GM18861 (cell line): Measurements from ENCODE around the gene PHC3.
"Not testable (repeated sequence)": the region's sequence is repeated elsewhere in the genome, so short reads cannot be mapped to it uniquely, and the experiment has no call there.

ENCODE experiments used
- ATAC-seq: cut with Tn5 transposase; IDR thresholded peaks from one replicate; pipeline ENCODE4 v1.9.1; 2021; ENCODE audit not compliant: unreplicated experiment

Gene PHC3

DNA sequence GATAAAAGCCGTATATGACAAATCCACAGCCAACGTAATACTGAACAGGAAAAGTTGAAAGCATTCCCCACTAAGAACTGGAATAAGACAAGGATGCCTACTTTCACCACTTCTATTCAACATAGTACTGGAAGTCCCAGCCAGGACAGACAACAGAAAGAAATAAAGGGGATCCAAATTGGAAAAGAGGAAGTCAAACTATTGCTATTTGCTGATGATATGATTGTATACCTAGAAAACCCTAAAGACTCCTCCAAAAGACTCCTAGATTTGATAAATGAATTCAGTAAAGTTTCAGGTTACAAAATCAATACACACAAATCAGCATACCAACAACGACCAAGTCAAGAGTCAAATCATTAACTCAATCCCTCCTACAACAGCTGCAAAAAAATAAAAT, 14.2 kb upstream of the PHC3 start:
- ATAC-seq = not testable (repeated sequence)

DNA sequence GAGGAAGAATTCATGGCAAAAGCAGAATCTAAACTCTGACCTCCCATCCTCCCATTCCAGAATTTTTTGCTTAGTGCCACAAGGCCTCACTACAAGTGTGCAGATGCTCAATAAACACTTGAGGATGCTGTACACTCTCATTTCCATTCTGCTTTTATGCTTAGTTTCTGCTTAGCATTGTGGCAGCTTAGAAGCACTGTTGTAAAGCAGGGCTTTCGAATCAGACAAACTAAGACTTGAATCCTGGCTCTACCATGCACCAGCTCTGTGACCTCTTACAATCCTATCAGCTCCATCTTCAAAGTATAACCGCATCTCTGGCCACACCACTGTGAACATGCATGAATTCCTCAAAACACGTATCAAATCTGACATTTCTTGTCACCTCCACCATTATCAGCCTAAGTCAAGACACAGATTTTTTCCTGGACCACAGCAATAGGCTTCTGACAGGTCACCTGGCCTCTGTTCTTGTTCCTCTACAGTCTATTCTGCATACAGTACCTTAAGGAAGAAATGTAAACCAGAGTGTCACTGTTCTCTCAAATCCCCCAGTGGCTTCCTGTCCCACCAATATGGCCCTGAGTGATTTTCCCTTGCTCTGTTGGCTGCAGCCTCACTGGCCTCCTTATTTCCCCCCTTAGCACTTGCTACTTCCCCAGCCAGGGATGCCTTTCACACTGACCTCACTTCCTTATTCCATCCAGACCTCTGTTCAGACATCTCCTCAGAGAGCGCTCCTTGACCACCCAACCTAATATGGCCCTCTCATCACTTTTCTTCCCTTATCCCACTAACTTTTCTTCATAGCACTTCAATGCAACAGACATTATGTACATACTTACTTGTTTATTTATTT, 8.1 kb upstream of the PHC3 start:
- peak; percentile 24 for ATAC-seq

DNA sequence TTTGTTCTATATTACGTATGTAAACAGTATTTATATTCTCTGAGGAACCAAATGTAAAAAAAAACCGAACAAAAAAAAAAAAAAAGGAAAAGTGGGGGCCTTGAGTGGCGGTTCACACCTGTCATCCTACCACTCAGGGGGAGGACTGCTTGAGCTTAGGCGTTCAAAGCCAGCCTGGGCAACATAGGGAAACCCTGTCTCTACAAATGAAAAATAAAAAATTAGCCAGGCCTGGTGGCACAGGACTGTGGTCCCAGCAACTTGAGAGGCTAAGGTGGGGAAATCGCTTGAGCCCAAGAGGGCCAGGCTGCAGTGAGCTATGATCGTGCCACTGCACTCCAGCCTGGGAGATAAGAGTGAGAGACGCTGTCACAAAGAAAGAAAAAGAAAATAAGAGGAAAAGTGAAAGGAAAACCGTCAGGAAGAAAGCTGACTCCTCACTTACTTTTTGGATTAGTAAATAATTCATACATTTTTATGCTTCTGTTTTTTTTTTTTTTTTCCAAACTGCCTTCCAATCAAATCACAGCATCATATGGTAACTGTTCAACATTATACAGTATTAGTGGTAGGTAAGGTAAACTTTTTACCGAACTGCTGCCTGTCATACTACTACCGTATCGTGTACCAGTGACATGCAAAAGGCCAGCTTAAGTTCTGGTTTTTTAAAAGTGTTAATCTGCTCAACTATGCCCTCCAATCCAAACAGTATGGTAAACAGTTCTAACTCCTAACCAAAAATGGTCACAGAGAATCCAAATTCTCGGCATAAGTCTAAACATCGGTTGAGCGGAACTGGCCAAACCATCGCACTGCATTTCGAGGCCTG, 1.2 kb downstream of the PHC3 start:
- ATAC-seq = peak; percentile 25

DNA sequence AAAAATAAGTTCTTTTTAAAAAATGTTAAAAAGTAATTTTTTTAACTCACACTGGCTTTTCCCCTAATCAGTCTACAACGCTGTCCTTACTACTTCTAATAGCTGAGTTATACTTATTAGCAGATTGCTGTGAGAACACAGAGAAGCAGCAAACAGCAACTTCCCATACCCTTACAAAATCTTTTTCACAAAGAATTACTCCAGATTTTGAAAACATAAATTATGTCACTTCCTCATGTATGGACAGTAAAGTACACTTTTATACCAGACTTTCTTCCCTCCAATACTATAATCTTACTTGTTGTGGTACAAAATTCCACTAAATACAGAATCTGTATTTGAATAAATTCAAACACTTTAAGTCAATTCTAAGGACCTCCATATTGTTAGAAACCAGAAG, 2.1 kb downstream of the PHC3 start:
- no peak for ATAC-seq

DNA sequence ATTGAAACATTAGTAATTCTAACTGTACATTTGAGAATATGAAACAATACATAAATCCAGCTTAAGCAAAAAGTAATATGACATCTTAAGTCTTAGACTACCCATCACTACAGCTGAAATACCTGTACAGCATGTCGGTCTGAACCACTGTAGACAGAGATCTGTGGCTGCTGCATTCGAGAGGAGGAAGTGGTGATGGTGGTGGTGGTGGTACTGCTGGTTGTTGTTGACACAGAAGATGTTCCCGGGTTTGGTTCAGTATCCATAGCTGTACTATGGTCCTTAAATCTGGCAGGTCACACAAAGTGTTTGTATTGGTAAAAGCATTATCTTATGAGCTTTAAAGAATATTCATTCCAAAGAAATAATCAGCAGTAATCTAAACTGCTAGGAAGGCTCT, 2.9 kb downstream of the PHC3 start:
- ATAC-seq = no peak

DNA sequence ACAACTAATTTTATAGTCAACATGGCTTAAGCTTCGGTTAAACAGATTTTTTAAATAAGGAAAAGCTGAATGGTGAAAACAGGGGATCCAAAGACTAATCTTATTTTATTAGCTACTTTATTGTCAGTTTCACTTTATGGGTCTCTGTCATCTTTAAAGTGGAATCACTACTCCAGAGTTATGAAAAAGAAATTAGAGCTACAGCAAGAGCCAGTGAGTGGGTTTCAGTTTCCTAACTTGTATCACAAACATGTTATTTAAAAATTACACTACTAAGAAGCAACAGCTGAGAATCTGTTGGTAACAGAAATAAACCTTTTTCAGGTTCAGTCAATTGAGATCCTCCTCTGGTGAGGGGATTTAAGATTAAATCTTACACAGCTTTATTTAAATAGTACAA, 10.0 kb downstream of the PHC3 start:
- peak; percentile 72 for ATAC-seq

DNA sequence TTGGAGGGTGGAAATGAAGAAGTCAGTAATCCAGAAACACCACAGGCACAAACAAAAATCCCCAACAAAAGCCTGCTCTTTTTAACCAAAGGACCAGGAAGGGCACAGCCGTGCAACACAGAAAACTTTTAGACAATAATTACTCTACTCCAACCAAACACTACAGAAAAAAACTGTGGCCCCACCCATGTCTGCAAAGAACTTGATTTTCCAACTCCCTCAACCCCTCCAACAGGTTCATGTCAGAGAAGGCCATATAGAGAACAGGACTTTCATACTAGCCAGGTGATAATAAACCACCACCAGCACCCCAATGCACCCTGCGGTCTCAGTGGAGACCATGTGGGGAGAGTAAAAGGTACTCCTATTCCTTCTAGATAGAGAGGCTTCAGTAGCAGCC, 16.8 kb downstream of the PHC3 start:
- no peak for ATAC-seq

DNA sequence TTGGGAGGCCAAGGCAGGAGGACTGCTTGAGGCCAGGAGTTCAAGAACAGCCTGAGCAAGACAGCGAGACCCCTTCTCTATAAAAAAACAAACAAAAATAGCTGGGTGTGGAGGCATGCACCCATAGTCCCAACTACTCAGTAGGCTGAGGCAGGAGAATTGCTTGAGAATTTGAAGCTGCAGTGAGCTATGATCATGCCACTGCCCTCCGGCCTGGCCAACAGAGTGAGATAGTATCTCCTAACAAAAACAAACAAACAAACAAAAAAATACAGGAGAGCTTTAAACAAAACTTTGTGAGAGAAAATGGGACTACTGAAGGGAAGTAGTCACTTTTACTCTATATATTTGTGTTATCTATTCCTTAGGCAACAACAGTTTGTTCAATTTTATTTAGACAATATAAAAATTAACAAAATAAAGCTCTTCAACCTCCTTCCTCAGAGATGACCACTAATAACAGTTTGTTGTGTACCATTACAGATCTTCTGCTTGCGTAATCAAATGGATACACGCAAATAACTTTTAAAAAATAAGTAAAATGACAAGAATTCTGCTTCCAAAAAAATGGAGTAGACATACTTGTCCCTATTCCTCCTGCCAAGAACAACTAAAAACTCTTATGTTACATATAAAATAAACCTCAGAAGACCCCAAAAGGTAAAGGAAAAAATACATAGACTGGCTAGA, 17.4 kb downstream of the PHC3 start:
- no peak for ATAC-seq

DNA sequence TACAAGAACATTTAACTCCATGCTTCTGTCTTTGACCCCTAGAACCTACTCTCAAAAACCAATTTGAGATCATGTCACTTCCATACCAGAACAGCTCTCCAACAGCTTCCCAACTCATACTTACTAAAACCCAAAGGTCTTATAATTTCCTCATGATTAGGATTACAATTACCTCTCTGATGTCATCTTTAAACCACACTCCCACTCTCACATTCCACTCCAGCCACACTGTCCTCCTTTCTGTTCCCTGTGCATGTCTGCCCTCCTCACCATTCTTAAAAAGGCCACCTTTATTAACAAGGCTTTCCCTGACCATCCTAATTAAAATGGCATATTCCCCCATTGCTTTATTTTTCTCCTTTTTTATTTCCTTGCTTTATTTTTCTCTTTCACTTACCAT, 18.9 kb downstream of the PHC3 start:
- no peak for ATAC-seq

DNA sequence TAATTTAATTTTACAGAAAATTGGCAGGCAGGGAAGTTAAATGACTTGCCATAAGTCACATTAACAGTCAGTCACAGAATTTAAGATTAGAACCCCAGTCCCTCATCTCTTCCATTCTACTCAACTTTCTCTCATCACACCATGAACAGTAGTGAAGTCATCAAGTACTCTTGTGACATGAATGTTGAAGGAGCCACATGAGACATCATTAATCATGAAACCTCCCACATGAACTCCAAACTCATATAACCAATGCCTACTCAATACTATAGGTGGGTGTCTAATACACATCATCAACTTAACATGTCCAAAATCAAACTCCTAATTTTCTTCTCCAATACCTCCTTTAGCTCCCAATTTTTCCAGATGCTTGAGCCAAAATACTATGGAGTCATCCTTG, 19.5 kb downstream of the PHC3 start:
- no peak for ATAC-seq

DNA sequence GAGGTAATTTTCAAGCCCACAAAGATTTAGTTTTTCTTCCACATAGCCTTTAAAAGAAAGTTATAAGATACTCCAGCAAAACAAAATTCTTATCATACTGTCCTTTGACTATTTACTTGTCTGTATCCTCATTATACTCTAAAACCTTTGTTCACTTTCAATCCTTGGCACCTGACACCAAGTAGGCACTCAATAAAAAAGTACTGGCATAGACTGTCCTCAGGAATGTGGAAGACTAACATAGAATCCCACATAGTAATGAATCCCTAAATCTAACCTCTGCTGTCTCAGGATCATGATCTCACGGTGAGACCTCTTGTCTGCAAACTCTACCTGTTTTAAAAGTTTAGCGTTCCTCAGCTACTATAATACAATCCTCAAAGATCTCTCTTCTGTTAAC, 21.6 kb downstream of the PHC3 start:
- ATAC-seq = no peak

DNA sequence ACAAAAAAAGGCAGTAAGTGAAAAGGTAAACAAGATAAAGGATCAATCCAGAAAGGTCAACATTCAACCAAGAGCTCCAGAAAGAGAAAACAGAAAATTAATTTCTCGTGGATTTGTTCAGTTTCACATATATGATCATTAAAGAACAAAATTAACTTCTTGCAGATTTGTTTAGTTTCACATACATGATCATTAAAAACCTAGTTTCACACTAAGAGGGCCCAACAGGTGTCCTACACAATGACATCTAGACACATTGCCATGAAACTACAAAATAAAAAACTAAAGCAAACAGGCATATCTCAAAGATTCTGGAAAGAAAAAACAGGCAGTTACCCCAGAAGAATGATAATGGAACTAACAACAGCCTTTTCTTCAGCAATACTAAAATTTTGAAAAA, 22.1 kb downstream of the PHC3 start:
- ATAC-seq = peak; percentile 39

DNA sequence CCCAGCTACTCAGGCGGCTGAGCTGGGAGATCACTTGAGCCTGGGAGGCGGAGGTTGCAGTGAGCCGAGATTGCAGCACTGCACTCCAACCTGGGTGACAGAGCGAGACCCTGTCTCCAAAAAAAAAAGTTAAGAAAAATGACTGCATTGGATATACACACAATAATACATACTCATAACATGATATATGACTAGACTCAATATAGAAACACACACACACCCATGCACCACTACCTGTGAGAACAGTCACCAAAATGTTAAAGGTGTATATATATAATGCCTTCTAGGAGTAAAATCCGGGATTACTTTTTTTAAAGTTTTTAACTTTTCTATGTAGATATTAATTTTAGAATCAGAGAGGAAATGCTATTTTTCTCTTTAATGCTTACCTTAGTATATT, 25.9 kb downstream of the PHC3 start:
- no peak for ATAC-seq

DNA sequence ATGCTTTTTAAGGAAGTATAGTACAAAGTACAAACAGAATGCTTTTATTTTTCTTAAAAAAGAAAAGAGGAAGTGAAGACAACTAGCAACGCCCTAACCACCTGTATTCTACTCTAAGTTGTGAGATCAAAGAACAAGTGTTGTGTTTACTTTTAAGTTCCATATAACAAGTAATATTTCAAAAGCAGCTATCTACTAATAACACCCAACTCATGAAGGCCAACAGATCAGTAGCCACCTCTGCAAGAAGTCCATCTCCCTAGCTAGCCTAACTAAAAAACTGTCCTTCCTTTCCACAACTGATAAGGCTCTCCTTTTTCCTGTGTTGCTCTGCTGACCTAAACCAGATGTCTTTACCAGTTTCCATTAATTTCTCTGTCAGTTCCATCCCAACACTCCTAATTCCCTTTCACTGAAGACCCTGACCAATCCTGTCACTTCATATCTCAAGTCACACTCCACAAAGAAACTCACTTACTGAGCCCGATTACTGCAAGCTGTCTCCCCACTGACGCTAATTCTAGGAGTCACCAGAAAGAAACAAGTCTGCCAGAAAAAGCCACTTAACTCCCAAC, 26.9 kb downstream of the PHC3 start:
- ATAC-seq = peak; percentile 93

DNA sequence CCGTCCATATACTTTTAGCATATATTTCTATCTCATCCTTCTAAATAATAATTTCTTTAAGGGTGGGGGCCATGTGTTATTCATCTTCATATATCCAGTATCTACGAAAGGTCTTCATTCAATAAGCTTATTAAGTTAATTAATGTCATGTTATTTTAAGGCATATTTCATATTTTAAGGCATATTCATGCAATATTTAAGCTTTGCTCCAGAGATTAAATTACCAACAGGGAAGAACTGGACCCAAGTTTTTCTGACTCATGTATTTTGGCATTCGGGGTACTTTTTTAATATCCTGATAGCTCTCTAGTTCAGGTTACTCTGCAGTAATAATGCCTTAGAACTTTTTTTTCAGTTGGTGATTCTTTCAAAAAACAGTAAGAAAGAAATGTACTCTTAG, 27.4 kb downstream of the PHC3 start:
- ATAC-seq = peak; percentile 16

DNA sequence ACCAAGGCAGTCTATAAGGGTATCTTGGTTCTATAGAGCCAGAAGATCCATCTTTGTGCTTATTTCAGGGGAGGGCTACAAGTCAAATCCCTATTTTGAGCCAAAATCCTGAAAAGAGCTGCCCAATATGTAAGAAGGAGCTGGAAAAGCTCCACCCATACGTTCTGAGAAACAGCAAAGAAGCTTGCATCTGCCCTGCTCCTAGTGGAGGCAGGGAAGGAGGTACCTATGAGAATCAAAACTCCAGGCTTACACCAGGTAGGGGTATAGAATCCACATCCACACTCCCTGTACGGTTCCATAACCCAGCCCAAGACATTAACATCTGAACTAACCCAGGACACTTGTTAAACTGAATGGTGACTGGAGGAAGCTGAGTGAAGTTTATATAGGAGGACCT, 30.0 kb downstream of the PHC3 start:
- ATAC-seq = no peak

DNA sequence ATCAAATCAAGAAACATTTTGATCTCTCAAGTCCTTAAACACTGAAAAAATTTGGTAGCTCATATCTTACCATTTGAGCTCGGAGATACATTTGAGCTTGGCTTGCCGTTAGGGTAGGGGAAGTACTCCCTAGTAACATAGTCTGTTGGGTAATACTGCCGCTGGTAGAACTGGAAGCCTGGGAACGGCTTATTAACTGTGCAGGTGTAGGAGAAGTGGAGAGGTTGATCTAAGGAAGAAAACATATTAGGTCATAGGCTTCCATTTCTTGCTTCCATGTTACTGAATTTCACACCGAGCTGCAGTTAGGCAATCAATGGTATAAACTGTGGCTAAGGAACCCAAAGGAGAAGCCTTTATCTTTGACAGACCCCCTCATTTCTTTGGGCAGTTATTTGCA, 32.5 kb downstream of the PHC3 start:
- no peak for ATAC-seq

DNA sequence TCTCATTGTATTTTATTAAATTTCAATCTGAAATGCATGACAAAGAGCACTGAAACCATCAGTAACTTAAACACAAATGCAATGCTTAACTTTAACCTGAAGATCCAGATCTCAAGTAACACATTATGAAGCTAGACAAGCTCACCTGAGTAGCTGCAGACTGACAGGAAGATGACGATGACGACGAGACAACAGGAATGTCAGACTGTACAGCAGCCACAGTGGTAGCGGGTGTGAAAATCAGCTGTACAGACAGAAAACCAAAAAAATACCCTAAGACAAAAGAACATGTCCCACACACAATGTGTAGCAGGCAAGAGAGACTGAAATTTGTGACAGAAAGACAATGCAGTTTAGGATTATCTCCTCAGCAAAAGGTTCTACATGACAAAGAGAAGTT, 36.3 kb downstream of the PHC3 start:
- ATAC-seq = no peak

DNA sequence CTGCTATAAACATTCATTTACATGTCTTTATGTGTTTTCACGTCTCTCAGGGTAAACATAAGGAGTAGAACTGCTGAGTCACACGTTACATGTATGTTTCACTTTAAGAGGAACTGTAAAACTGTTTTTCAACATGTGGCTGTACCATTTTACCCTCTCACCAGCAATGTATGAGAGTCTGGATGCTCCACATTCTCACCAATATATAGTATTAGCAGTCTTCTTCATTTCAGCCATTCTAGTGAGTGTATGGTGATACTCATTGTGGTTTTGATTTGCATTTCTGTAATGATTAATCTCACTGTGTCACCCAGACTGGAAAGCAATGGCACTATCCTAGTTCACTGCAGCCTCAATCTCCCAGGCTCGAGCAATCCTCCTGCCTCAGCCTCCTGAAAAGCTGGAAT, 37.1 kb downstream of the PHC3 start:
- ATAC-seq = peak; percentile 100

DNA sequence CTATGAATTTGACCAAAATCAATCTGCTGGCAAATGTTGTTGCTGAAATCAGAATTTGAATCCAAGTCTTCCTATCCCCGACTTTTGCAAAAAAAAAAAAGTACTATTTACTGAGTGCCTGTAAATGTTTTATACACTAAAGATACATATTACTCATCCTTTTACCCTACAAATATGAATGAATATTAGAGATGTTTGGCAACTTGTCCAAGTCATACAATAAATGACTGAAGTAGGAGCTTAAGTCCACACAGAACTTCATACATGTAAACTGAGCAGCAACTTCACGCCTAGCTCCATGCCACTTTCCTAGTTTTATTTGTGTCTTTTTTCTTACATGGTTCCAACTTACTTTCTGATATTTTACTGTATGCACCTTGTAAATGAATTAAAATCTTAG, 39.2 kb downstream of the PHC3 start:
- no peak for ATAC-seq

DNA sequence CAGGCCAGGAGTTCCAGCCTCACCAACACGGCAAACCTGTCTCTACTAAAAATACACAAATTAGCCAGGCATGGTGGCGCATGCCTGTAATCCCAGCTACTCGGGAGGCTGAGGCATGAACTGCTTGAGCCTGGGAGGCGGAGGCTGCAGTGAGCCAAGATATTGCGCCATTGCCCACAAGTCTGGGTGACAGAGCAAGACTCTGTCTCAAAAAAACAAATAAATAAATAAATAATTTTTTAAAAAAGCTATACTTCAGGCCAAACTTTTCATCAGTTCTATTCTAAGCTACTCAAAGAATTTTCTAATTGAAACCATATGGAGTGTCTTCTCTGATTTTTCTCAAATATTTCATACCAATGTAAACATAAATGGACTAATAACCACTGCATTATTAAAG, 43.5 kb downstream of the PHC3 start:
- ATAC-seq = no peak
